Measurements from ENCODE around the gene GOLGA6L10.
A peak's percentile ranks its signal among the peaks of the same experiment; 100 is the strongest.
"Not testable (repeated sequence)": the region's sequence is repeated elsewhere in the genome, so short reads cannot be mapped to it uniquely, and the experiment has no call there.

DNA sequence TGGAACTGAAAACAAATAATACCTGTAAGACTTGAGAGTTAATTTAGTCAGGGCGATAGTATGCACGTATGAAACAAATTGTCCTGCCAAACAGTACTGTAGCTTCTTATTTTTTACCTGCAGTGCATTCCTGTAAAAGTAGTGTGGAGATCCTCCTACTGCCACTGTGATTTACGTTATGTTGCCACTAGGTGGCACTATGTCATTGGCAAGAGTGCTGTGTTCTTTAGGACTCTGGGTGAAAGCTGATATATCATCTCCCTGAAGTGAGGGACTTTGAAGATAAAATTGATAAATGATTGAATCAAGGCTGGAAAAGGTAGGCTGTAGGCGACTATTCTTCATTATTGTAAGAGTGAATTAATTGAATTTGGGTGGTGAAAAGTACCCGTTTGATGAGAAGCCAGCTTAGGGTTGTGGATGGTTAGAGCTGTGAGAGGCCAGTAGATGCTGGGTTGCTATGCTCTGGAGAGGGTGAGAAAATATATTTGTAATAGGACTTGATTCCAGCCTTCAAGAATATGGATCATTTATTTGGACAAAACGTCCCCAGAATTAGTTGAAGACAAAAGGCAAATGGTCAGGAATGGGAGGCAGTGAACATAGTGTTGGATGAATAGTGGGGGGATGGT lies 16.5 kb upstream of the GOLGA6L10 start:
- TF ChIP-seq, protein P1, sequence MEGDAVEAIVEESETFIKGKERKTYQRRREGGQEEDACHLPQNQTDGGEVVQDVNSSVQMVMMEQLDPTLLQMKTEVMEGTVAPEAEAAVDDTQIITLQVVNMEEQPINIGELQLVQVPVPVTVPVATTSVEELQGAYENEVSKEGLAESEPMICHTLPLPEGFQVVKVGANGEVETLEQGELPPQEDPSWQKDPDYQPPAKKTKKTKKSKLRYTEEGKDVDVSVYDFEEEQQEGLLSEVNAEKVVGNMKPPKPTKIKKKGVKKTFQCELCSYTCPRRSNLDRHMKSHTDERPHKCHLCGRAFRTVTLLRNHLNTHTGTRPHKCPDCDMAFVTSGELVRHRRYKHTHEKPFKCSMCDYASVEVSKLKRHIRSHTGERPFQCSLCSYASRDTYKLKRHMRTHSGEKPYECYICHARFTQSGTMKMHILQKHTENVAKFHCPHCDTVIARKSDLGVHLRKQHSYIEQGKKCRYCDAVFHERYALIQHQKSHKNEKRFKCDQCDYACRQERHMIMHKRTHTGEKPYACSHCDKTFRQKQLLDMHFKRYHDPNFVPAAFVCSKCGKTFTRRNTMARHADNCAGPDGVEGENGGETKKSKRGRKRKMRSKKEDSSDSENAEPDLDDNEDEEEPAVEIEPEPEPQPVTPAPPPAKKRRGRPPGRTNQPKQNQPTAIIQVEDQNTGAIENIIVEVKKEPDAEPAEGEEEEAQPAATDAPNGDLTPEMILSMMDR (conservative IDR thresholded peaks at IDR 0.05 in 1 of 2, IDR thresholded peaks at IDR 0.05 in 1 of 2; ENCODE audit: low read depth in 1 of 2, low read length in 2 of 2): peak in 1 of 2 donors; percentile 25
- TF ChIP-seq EZH2 (IDR thresholded peaks at IDR 0.05; ENCODE audit: low read length, missing control alignments): not testable (repeated sequence)
